Panc1 (cell line): ENCODE measurements around the gene CCNK. TPM values are rescaled to one million over a fixed set of nuclear protein-coding genes. Genes with fewer than 3 reads are reported as not detected.

Source experiments
- ATAC-seq: fragments of 200-7000 bp; cut with Tn5 transposase; 2 replicates; pipeline ENCODE4 v1.9.1; 2020; ENCODE audit warnings: mild to moderate bottlenecking, moderate library complexity
- BruUV-seq: library from RNA; stranded (reverse); fragments of 400-500 nt; replicated peaks from 2 replicates; lab custom pipeline; 2021; lab: Mats Ljungman, UMichigan
- CTCF ChIA-PET: fragments of 300-600 bp; sonication (Branson Sonifier 250); formaldehyde crosslinking; loops from one replicate; lab custom pipeline; 2022; ENCODE audit warnings: antibody characterized with exemption; lab: Charles Lee
- POLR2A ChIA-PET: fragments of 300-600 bp; sonication (Branson Sonifier 250); formaldehyde crosslinking; loops from one replicate; lab custom pipeline; 2022; ENCODE audit warnings: antibody characterized with exemption; lab: Charles Lee
- DNase-seq: peaks from one replicate; pipeline ENCODE4 v3.0.0-alpha.2; 2010; ENCODE audit warnings: low read depth, low spot score
- H3K27ac ChIP-seq: 2 replicates; pipeline ENCODE4 v1.5.1; 2011; ENCODE audit warnings: mild to moderate bottlenecking, low read length, inconsistent platforms
- H3K27me3 ChIP-seq: fragments of 200-500 bp; sonication (Bioruptor generic); 2 replicates; pipeline ENCODE4 v1.6.0; 2014; ENCODE audit warnings: low read length, inconsistent platforms; ENCODE audit not compliant: control insufficient read depth, insufficient read depth
- H3K36me3 ChIP-seq: fragments of 200-500 bp; sonication (Bioruptor generic); 2 replicates; pipeline ENCODE4 v1.5.1; 2014; ENCODE audit warnings: inconsistent platforms, mild to moderate bottlenecking, low read length, moderate library complexity; ENCODE audit not compliant: control insufficient read depth, insufficient read depth
- H3K4me1 ChIP-seq: 2 replicates; pipeline ENCODE4 v1.5.1; 2011; ENCODE audit warnings: inconsistent platforms, mild to moderate bottlenecking, low read length, moderate library complexity; ENCODE audit not compliant: control insufficient read depth, insufficient read depth
- H3K4me3 ChIP-seq, 2 experiments: 2 replicates each; pipeline ENCODE4 v1.5.1; 2011 to 2012; ENCODE audit warnings: low read depth in 2 of 2, low read length in 2 of 2, mild to moderate bottlenecking in 2 of 2, inconsistent platforms in 1 of 2, moderate library complexity in 1 of 2
- H3K9me3 ChIP-seq: fragments of 200-500 bp; sonication (Bioruptor generic); 2 replicates; pipeline ENCODE4 v1.5.1; 2014; ENCODE audit warnings: low read depth, mild to moderate bottlenecking, inconsistent platforms, low read length, moderate library complexity; ENCODE audit not compliant: control insufficient read depth, insufficient read depth
- CTCF ChIP-seq: fragments of 450-650 bp; IDR thresholded peaks from 2 replicates; pipeline ENCODE4 v1.5.1; 2017; ENCODE audit warnings: mild to moderate bottlenecking
- POLR2AphosphoS5 ChIP-seq: IDR thresholded peaks from 2 replicates; pipeline ENCODE4 v1.6.1; 2012; ENCODE audit warnings: mild to moderate bottlenecking, low read depth, low read length, moderate library complexity
- REST ChIP-seq, 2 experiments: IDR thresholded peaks; 2 replicates each; pipeline ENCODE4 v1.6.1; 2011 to 2012; ENCODE audit warnings: low read depth in 2 of 2, control low read depth in 1 of 2, low read length in 1 of 2, mild to moderate bottlenecking in 1 of 2, moderate library complexity in 1 of 2; ENCODE audit not compliant: insufficient read depth in 1 of 2
- SIN3A ChIP-seq: IDR thresholded peaks from 2 replicates; pipeline ENCODE4 v1.6.1; 2012; ENCODE audit warnings: low read depth, mild to moderate bottlenecking, low read length, moderate library complexity, borderline replicate concordance; ENCODE audit not compliant: insufficient read depth
- TCF7L2 ChIP-seq: IDR thresholded peaks from 2 replicates; pipeline ENCODE4 v1.6.1; 2011; ENCODE audit warnings: mild to moderate bottlenecking, low read depth, low read length, inconsistent platforms
- in situ Hi-C: cut with HindIII; loops from 2 replicates; pipeline ENCODE4 v1.10.0; 2016; ENCODE audit warnings: low sequenced_read_pairs, low pct_unique_long_range_greater_than_20kb
- intact Hi-C: fragments of 100-400 bp; cut with micrococcal nuclease; formaldehyde crosslinking; loops from one replicate; pipeline ENCODE4 v1.10.0; 2022; ENCODE audit not compliant: unreplicated experiment
- total RNA-seq: library from RNA; stranded (reverse); gene quantifications from one replicate; pipeline ENCODE4 v1.2.1, GENCODE V29; 2021; ENCODE audit not compliant: unreplicated experiment

The CCNK gene
- total RNA-seq, 1 experiment from 2014 or later = 47.8 TPM

DNA sequence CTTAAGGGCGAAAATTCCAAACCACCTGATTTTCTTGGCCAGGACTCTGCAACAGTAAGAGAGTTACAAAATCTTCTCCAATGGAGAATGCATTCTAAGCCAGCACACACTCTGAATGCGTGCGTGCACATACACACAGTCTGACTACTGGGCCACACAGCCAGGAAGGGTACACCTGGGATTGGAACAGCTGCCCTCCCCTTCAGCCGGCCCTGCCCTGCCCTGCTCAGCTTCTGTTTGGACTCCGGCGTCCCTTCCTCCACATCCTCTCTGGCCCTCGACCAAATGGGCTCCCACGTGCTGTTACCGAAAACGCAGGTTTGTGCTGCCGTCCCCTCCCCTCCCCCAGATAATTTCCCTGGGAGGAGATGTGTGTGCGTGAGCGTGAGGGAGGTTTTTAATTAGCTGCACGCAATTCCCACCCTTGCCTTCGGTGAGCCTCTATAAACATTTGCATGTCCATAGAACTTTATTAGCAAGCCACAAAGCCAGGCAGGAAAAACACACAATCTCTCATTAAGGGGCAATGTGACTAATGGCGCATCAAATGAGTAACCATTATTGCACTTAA lies 43.0 kb downstream of the CCNK start:
- CTCF ChIA-PET = no interaction called here
- peaks cover 78% of the 10 kb centered on the region for H3K4me1 ChIP-seq
- TF ChIP-seq TCF7L2 (no peak), CTCF (no peak), POLR2AphosphoS5 (no peak), SIN3A (no peak), REST (IDR thresholded peaks at IDR 0.05; ENCODE audit: insufficient read depth in 1 of 2, low read depth in 2 of 2, low read length in 1 of 2) (no peak)
- intact Hi-C loops = no loop called here
- no peaks in the 10 kb centered on the region for H3K9me3 ChIP-seq
- DNase-seq (no peak), ATAC-seq (no peak)
- no peak overlapping the region for H3K4me3 ChIP-seq
- POLR2A ChIA-PET = interaction anchor here (0.6 kb wide), 1 partner anchor 45 kb away, joined by 3 read pairs; no protein-coding TSS in a partner anchor
- H3K36me3 ChIP-seq = no peaks in the 10 kb centered on the region
- BruUV-seq = no TSS peak
- in situ Hi-C loops = no loop called here
- no peaks in the 10 kb centered on the region for H3K27me3 ChIP-seq
- peak overlapping the region; percentile 65 for H3K27ac ChIP-seq

- H3K9me3 ChIP-seq = no peaks in the 10 kb centered on the region
- TF ChIP-seq CTCF (peak; percentile 64), POLR2AphosphoS5 (no peak), REST (IDR thresholded peaks at IDR 0.05; ENCODE audit: insufficient read depth in 1 of 2, low read depth in 2 of 2, low read length in 1 of 2) (no peak)
- in situ Hi-C loops = no loop called here
- H3K27ac ChIP-seq = peak overlapping the region; percentile 65
- peaks cover 78% of the 10 kb centered on the region for H3K4me1 ChIP-seq
- no peak for DNase-seq
- CTCF ChIA-PET = no interaction called here
- no peak overlapping the region for H3K4me3 ChIP-seq
- peak; percentile 69 for ATAC-seq
- no TSS peak for BruUV-seq
- intact Hi-C loops = no loop called here
- no peaks in the 10 kb centered on the region for H3K27me3 ChIP-seq
- POLR2A ChIA-PET = no interaction called here
- no peaks in the 10 kb centered on the region for H3K36me3 ChIP-seq
Measured at GRCh38 chr14:99524804-99525698, 43.8 kb downstream of the CCNK start.
